GM21526 (cell line): ENCODE results near the gene ATG16L1.

Experiments
- ATAC-seq: cut with Tn5 transposase; IDR thresholded peaks from one replicate; pipeline ENCODE4 v1.9.1; 2021; ENCODE audit warnings: moderate library complexity; ENCODE audit not compliant: unreplicated experiment, low FRiP score

Gene ATG16L1

DNA sequence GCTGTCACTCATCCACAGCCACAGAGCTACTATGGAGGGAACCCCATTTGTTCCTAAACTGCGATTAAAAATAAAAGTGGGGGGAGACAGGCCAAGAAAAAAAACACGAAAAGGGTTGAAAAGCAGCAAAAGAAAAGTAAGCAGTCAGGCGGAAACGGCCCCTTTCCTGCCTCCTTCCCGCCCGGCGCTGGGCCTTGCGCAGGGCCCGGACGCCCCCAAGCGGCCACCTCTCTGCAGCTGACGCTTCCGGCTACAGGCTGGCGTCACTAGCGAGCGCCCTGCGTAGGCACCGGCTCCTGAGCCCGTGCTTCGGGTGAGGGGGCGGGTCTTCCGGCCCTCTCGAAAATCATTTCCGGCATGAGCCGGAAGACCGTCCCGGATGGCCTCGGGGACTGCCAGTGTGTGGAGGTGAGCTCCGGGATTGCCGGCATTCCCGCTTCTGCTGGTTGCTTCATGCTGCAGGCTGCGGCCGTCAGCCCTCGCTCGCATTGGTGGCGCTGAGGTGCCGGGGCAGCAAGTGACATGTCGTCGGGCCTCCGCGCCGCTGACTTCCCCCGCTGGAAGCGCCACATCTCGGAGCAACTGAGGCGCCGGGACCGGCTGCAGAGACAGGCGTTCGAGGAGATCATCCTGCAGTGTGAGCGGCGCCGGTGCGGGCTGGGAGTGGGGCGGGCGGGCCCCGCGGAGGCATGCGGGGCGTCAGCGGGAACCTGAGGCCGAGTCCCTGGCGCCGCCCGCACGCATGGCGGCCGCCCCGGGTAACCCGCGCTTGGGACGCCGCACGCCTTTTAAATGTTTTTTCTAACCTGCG lies at the start of gene ATG16L1:
ATG16L1 (plus strand) TSS at position 368 of the 811 bp plus-strand sequence; CDS start at position 523, 155 bp downstream.
- ATAC-seq = peak; percentile 89

DNA sequence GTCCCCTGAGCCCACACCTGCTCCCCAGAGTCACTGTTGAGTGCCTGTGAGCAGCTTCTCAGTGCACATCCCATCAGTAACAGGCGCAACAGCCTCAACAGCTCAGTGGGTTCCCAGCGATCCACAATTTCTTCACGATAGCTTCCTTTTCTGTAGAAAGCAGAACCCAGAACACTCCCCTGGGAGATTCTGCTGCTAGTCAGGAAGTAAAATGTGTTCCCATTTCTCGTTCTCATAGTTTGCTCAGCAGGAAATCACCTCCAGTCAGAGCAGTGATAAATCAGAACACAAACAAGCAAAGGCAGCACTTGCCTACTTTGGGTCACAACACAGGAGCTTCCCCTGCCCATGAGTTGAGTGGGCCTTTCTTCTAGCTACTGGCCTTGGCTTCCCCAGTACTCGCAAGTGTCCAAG lies 48.9 kb upstream of the ATG16L1 start:
- no peak for ATAC-seq

DNA sequence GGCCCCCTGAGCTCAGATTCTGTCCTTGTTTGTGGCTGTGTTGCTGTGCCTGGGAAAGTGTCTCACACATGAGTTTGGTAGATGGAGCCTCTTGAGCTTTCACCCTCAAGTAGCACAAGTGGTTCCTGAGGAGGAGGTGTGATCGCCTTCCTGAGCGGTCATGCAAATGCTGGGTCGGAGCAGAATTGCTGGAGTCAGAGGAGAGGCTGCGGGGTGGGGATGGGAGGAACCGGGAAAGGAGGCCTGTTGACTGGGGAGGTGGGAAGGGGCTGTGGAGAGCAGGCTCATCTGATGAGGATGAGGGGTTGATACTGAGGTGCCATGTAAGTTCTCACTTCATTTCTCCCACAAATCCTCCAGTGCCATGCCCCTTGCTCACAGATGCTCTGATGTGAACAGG lies 48.4 kb upstream of the ATG16L1 start:
- ATAC-seq = no peak

- ATAC-seq = no peak
These were observed 47.1 kb upstream of the ATG16L1 start for GRCh38 chr2:233204286-233204936.

DNA sequence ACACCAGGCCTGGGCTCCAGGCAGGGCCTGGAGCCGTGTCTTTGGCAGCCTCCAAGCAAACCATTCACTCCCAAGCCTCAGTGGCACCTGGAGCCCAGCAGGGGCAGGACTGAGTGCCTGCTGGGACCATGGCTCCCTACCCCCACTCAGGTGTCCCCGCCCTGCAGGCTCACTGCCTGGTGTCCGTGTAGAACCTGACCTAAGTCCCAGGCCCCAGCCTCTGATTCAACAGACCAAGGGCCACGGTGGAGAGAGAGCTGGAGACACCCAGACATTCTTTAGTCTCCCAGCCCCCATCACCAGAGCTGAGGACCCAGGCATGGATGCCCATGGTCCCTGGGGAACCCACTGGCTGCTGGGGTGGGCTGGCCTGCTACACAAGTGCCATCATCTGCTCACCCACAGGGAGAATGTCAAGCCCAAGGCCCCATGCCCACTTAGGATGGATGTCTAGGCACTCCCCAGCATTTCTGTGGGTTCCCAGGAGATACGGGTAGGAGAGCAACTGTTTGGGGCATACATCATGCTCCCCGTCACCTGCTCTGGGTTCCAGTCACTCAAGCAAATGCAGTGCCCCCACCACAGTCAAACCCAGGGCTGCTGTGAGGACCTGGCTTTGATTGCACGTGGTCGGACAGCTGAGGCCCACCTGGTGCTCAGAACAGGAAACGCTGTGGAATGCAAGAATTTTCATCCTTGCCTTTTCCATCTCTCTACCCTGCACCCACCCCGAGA lies 42.9 kb upstream of the ATG16L1 start:
- no peak for ATAC-seq

GRCh38 chr2:233209117-233209532 lies 42.3 kb upstream of the ATG16L1 start:
- no peak for ATAC-seq

- no peak for ATAC-seq
These were observed 41.8 kb upstream of the ATG16L1 start for GRCh38 chr2:233209533-233210171.

DNA sequence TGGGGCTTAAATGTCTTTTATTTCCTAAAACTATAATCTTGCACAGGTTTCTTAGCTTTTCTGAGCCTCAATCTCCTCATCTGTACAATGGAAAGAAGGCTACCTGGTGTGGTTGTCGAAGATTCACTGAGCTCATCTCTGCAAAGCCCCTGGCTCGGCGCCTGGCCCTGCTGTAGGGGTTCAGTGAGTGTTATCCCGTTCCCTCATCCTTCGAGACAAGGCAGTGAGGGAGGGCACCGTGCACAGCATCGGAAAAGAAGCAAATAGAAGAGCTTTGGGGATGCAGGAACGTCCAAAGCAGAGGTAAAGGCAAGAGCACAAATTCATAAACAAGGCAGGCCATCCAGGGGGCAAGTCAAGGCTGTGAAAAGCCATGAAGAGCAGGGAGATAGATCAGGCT lies 41.2 kb upstream of the ATG16L1 start:
- no peak for ATAC-seq

GRCh38 chr2:233210843-233211547 lies 40.5 kb upstream of the ATG16L1 start:
- ATAC-seq = no peak

- ATAC-seq = no peak
These were observed 40.0 kb upstream of the ATG16L1 start for GRCh38 chr2:233211548-233211895.

DNA sequence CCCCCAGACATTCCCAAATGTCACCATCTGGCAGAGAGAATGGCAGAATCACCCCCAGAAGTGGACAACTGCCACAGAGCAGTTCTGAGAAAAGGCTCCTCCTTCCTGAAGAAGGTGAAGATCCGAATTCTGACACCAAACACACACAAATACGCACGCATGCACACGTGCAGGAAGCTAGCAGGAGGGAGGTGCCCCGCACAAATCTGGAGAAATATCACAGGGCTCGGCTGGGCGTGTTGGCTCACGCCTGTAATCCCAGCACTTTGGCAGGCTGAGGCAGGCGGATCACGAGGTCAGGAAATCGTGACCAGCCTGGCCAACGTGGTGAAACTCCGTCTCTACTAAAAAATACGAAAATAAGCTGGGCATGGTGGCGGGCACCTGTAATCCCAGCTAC lies 38.5 kb upstream of the ATG16L1 start:
- ATAC-seq = no peak

GRCh38 chr2:233213975-233214374 lies 37.5 kb upstream of the ATG16L1 start:
- ATAC-seq = no peak

- ATAC-seq = no peak
These were observed 33.5 kb upstream of the ATG16L1 start for GRCh38 chr2:233217892-233218377.

- ATAC-seq = no peak
These were observed 32.6 kb upstream of the ATG16L1 start for GRCh38 chr2:233218836-233219235.

GRCh38 chr2:233219848-233220247 lies 31.6 kb upstream of the ATG16L1 start:
- ATAC-seq = no peak

DNA sequence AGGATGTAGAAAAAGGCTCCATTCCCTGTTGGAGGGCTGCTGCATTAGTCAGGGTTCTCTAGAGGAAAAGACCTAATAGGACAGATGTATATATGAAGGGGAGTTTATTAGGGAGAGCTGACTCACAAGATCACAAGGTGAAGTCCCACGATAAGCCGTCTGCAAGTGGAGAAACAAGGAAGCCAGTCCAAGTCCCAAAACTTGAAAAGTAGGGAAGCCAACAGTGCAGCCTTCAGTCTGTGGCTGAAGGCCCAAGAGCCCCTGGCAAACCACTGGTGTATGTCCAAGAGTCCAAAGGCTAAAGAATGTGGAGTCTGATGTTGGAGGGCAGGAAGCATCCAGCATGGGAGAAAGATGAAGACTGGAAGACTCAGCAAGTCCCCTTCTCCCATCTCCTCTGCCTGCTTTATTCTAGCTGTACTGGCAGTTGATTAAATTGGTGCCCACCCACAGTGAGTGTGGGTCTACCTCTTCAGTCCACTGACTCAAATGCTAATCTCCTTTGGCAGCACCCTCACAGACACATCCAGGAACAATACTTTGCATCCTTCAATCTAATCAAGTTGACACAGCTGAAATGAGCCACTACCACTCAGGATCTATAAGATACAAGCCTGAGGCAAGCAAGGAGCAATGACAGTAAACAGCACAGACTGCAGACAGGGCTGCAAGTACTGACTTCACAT lies 30.0 kb upstream of the ATG16L1 start:
- ATAC-seq = no peak

DNA sequence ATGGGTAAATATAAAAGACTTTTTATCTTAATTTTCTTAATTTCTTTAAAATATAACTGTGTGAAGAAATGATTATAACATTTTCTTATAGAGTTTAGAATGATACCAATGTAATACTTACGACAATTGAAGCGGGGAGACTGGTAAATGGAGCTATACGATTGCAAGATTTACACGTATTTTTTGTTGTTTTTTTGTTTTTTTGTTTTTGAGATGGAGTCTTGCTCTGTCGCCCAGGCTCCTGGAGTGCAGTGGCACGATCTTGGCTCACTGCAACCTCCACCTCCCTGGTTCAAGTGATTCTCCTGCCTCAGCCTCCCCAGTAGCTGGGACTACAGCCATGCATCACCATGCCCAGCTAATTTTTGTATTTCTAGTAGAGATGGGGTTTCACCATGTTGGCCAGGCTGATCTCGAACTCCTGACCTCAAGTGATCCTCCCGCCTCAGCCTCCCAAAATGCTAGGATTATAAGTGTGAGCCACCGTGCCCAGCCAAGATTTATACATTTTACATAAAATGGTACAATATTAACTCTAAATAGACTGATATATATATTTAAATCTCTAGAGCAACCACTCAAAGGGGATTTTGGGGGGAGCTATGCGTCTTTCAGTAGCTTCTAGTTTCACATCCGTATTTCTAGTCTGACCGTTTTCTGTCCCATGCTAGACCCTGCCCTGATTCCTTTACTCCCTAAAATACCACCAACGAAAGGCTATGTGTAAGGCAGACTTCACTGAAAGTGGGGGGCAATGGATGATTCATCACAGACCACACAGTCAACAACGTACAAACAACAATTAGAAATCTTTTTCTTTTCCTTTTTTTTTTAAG lies 28.2 kb upstream of the ATG16L1 start:
- peak; percentile 63 for ATAC-seq

DNA sequence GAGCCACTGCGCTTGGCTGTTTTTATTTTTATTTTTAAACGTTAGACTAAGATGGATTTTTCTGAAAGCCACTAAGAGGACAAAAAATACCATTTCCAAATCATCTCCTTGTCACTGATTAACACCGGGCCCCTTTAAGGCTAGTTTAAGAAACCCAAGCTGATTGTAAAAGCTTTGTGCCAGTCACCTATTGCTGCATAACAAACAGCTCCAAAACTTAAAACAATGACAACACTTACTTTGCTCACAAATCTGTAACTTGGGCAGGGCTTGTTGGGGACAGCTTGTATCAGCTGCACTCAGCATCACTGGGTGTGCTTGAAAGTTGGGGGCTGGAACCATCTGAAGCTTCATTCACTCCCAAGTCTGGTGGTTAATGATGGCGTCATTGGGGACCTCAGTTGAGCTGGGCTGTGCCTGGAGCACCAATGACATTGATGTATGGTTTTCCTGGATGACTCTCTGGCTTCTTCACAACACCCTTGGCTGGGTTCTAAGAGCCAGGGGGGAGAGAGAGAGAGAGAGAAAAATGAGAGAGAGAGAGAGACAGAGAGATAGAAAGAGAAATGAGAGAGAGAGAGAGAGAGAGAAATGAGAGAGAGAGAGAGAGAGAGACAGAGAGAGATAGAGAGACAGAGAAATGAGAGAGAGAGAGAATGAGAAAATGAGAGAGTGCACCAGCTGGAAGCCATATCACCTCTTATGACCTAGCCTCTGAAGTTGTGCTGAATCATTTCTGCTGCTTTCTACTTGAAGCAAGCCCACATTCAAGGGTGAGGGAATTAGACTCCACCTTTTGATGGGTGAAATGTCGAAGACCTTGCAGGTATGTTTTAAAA lies 26.0 kb upstream of the ATG16L1 start:
- no peak for ATAC-seq
